SK-N-SH treated with all-trans-retinoic acid at 6 μM for 48 hours (cell line): ENCODE results near the gene FNDC1.

Experiments used
- CREB5 ChIP-seq: fragments of 250-450 bp; sonication (Bioruptor Pico); IDR thresholded peaks from 2 replicates; pipeline ENCODE4 v1.5.1; 2020; ENCODE audit warnings: low read depth, mild to moderate bottlenecking, moderate library complexity
- CSDC2 ChIP-seq: fragments of 250-450 bp; sonication (Bioruptor Pico); IDR thresholded peaks from 2 replicates; pipeline ENCODE4 v1.5.0; 2020; ENCODE audit warnings: mild to moderate bottlenecking, moderate library complexity
- RARB ChIP-seq: fragments of 250-450 bp; sonication (Bioruptor Pico); IDR thresholded peaks from 2 replicates; pipeline ENCODE4 v1.8.0; 2021; ENCODE audit warnings: mild to moderate bottlenecking, moderate library complexity
- SNAI2 ChIP-seq: fragments of 250-450 bp; sonication (Bioruptor Pico); IDR thresholded peaks from 2 replicates; pipeline ENCODE4 v1.5.0; 2020; ENCODE audit warnings: mild to moderate bottlenecking, moderate library complexity
- ZFP3 ChIP-seq: fragments of 250-450 bp; sonication (Bioruptor Pico); IDR thresholded peaks from 2 replicates; pipeline ENCODE4 v1.5.0; 2020; ENCODE audit warnings: mild to moderate bottlenecking, moderate library complexity
- TF ChIP-seq, protein P1 (sequence below): fragments of 250-450 bp; sonication (Bioruptor Pico); IDR thresholded peaks from 2 replicates; pipeline ENCODE4 v1.5.0; 2020; ENCODE audit warnings: mild to moderate bottlenecking, moderate library complexity

- TF ChIP-seq SNAI2 (CRISPR knock-in tag) (no peak), ZFP3 (CRISPR knock-in tag) (no peak), RARB (CRISPR knock-in tag) (no peak), CSDC2 (no peak), CREB5 (CRISPR knock-in tag) (no peak)
- TF ChIP-seq, protein P1, sequence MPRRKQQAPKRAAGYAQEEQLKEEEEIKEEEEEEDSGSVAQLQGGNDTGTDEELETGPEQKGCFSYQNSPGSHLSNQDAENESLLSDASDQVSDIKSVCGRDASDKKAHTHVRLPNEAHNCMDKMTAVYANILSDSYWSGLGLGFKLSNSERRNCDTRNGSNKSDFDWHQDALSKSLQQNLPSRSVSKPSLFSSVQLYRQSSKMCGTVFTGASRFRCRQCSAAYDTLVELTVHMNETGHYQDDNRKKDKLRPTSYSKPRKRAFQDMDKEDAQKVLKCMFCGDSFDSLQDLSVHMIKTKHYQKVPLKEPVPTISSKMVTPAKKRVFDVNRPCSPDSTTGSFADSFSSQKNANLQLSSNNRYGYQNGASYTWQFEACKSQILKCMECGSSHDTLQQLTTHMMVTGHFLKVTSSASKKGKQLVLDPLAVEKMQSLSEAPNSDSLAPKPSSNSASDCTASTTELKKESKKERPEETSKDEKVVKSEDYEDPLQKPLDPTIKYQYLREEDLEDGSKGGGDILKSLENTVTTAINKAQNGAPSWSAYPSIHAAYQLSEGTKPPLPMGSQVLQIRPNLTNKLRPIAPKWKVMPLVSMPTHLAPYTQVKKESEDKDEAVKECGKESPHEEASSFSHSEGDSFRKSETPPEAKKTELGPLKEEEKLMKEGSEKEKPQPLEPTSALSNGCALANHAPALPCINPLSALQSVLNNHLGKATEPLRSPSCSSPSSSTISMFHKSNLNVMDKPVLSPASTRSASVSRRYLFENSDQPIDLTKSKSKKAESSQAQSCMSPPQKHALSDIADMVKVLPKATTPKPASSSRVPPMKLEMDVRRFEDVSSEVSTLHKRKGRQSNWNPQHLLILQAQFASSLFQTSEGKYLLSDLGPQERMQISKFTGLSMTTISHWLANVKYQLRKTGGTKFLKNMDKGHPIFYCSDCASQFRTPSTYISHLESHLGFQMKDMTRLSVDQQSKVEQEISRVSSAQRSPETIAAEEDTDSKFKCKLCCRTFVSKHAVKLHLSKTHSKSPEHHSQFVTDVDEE: no peak
Observed at GRCh38 chr6:159309723-159310122, 140.5 kb downstream of the FNDC1 start.
